OCI-LY7 (cell line): ENCODE results near the gene CLEC12A.

Source experiments
- CTCF ChIP-seq: fragments of 200-600 bp; sonication (generic); conservative IDR thresholded peaks from 2 replicates; pipeline ENCODE4 v1.5.1; 2014; ENCODE audit warnings: mild to moderate bottlenecking, antibody characterized with exemption, low read length, moderate library complexity, mixed read lengths
- EZH2phosphoT487 ChIP-seq: fragments of 200-600 bp; sonication (generic); IDR thresholded peaks from 2 replicates; pipeline ENCODE4 v1.6.1; 2018; ENCODE audit warnings: low read depth, borderline replicate concordance, mild to moderate bottlenecking, mixed run types, antibody characterized with exemption, low read length, moderate library complexity, mixed read lengths

- TF ChIP-seq CTCF (no peak), EZH2phosphoT487 (no peak)
These were observed 47.2 kb downstream of the CLEC12A start for GRCh38 chr12:10018386-10018785.
